Stimulated activated CD8-positive, alpha-beta memory T cell treated with anti-CD3 and anti-CD28 coated beads, Interleukin-4, amount 100 ng/mL, for 1 hour (primary cell): ENCODE results near the gene SOX2.

Experiments
- DNase-seq, 2 donors: peaks; one replicate each; pipeline ENCODE4 v3.0.0-alpha.2; 2020; ENCODE audit warnings: low read depth in 2 of 2, low spot score in 1 of 2

SOX2 gene

GRCh38 chr3:181704421-181705085 is 7.2 kb upstream of the SOX2 start:
- no peak for DNase-seq

DNA sequence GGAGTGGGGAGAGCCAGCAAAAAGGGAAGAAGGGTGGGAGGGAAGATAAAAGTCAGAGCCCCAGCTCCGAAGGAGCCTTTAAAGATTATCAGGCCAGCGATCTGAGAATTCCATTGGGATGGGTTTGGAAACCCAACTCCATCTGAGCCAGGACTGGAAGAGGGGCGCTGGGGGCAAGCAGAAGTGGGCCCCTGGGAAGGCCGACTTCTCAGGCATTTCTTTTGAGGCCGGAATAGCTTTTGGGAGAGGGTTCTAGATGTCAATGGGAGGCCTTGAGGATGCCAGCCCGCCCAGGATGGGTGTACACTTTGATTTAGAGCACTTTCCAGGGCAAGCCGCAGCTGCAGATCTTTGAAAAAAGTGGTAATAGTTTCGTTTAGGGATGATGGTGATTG is 6.6 kb upstream of the SOX2 start:
- DNase-seq, result no peak

DNA sequence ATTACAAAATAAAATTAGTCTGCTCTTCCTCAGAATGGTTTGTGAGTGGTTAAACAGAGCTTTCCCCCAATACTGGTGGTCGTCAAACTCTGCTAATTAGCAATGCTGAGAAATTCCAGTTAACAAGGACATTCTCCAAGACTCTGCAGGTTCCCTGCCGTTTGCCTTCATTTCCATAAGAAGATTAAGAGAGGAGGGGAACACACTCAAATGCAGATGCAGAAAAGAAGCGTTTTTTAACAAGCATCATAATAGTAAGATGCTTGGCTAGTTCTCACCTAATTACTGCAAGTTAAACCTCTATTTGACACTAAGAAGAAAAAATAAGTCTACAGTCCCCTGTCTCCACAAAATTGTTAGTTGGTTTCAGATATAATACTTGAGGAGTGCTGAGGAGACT is 3.7 kb upstream of the SOX2 start:
- DNase-seq, result no peak

DNA sequence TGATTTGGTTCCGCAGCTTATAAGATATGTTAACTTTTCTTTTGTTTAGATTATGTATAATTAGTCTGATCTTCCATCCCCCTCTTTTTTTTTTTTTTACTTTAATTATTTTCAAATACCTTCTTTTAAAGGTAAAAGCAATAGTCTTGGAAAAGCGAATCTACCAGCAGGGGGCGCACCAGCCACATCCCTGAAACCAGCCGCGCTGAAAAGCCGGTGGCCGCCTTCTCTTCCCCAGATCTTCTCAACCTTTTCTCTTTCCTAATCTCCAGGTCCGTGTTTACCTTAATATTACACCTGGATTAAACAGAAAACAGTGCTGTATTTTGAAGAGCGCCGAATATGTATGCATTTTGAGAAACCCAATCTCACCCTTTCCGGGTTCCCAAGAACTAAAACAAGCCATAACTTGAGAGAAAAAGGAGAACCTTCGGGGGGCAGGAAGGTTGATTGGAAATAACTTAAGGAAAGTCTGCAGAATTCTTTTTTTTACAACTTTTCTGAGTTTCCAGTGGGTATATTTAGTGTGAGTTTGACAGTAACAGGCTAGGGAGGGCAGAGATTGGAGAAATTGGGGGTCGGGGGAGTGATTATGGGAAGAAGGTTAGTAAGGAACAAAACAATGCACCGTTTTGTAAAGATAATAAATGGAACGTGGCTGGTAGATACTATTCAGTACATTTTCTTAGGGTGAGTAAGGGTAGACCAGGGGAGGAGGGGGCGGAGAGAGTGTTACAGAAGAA is 2.0 kb upstream of the SOX2 start:
- peak in 1 of 2 donors; percentile 21 for DNase-seq

- DNase-seq, result no peak
Measured at GRCh38 chr3:181710345-181711291, 1.1 kb upstream of the SOX2 start.

GRCh38 chr3:181712226-181712552 is 464 bp downstream of the SOX2 start:
- no peak for DNase-seq

GRCh38 chr3:181712553-181713279 is 991 bp downstream of the SOX2 start:
- DNase-seq, result no peak

DNA sequence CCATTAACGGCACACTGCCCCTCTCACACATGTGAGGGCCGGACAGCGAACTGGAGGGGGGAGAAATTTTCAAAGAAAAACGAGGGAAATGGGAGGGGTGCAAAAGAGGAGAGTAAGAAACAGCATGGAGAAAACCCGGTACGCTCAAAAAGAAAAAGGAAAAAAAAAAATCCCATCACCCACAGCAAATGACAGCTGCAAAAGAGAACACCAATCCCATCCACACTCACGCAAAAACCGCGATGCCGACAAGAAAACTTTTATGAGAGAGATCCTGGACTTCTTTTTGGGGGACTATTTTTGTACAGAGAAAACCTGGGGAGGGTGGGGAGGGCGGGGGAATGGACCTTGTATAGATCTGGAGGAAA is 1.5 kb downstream of the SOX2 start:
- DNase-seq, result no peak

- DNase-seq, result no peak
Measured at GRCh38 chr3:181713676-181714612, 2.2 kb downstream of the SOX2 start.

GRCh38 chr3:181715571-181716340 is 4.0 kb downstream of the SOX2 start:
- DNase-seq, result no peak

DNA sequence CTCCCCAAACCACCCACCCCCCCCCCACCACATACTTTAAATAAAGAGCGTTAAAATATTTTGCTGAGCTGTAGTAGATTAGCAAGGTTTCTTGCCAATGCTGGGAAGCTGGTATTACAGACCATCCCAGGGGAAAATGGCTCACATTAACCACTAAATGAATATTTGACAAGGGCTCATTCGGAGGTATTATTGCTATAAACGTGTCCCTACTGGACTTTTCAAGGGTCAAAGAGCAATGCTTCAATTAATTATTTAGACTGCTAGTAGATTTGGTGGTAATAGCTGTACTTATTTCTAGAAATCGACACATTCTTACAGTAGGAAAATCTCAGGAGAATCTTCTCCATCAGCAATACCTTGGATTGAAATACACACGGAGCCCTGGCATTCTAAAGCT is 5.2 kb downstream of the SOX2 start:
- no peak for DNase-seq

GRCh38 chr3:181717549-181718171 is 5.9 kb downstream of the SOX2 start:
- DNase-seq, result no peak

GRCh38 chr3:181718369-181718768 is 6.6 kb downstream of the SOX2 start:
- DNase-seq, result no peak

DNA sequence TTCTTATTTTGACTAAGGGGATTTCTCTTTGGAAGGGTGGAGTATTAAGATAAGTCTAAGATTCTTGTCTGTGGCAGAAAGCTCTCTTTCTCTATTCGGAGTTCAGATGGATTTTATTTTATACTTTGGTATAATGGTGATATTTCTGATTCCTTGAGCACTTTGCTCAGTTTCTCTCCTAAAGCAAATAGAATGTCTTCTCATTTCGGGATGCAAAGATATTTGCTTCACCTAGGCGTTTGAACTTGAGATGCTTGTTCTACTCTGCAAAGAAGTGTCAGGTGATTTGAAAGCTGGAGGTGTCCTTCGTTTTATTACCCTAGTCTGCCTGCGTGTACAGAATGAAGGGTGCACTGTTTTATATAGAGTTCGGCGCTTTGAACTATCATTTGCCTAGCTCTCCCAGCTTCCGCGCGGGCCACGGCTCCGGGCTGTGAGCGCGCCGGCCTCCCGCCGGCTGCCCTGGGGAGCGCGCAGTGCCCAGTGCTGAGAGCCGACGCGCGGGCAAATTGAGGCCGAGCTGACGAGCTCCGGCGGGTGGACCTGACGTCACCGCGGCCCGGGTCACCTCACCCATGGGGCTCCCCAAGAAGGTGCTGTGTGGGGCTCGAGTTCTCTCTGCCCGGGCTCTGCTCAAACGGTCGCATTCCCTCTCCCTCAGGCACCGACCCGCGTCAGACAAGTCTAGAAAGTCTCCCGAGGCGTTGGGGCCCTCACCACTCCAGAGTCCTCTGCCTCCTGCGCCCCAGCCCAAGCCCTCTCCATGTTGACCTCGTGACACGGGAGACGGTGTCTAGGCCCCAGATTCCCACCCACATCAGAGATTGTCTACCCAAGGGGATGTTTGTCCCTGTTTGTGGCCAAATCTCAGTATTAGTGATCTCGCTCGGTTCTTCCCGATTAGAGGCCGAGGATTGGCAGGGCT is 7.5 kb downstream of the SOX2 start:
- DNase-seq, result no peak

DNA sequence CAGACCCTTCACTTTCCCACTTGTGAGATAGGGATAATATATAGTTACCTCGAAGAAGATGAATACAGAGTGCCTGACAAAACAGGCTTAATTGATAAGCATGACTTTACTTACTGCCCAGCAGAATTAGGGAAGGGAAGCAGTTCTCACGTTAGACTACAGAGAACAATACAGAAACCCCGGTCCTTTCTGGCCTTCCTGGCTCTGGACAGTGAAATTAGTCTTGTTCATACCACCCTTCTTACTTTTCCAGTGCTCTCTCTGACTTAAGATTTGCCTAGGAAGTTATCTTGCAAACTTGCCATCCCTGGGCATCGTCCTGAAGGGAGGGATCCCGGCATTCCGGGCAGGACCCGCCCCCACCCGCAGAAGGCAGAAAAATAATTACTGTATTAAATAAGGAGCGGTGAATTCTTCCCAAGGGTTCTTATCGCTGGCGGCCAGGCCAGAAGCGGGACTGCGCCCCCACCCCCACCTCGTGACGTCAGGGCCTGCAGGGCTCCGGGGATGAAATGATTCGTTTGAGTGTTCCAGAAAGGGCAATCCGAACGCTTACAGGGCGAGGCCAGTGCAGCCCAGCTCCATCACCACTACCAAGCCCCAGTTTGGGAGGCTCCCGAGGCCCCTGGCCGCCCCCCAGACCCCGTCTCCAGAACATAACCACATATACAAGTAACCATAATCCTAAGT is 8.4 kb downstream of the SOX2 start:
- DNase-seq, result no peak

GRCh38 chr3:181721046-181721875 is 9.5 kb downstream of the SOX2 start:
- no peak for DNase-seq
